OCI-LY7 (cell line): ENCODE data around the gene TLR6. TPM values are rescaled to one million over a fixed set of nuclear protein-coding genes. Genes with fewer than 3 reads are reported as not detected.

Experiments
- BruUV-seq: library from RNA; stranded (reverse); fragments of 400-500 nt; replicated peaks from 2 replicates; lab custom pipeline; 2021; lab: Mats Ljungman, UMichigan
- CTCF ChIA-PET: fragments of 300-600 bp; sonication (Branson Sonifier 250); formaldehyde crosslinking; loops from one replicate; lab custom pipeline; 2022; ENCODE audit warnings: antibody characterized with exemption; ENCODE audit not compliant: unreplicated experiment; lab: Charles Lee
- POLR2A ChIA-PET: fragments of 300-600 bp; sonication (Branson Sonifier 250); formaldehyde crosslinking; loops from one replicate; lab custom pipeline; 2022; ENCODE audit warnings: antibody characterized with exemption; lab: Charles Lee
- DNase-seq: peaks from one replicate; pipeline ENCODE4 v3.0.0-alpha.2; 2015; ENCODE audit warnings: low spot score
- H2AFZ ChIP-seq: fragments of 200-600 bp; sonication (generic), shearing (Covaris generic); 2 replicates; pipeline ENCODE4 v1.6.1; 2014; ENCODE audit warnings: mild to moderate bottlenecking, antibody characterized with exemption, low read length, moderate library complexity
- H3K27ac ChIP-seq: fragments of 200-600 bp; sonication (generic); 2 replicates; pipeline ENCODE4 v1.5.1; 2014; ENCODE audit warnings: mixed run types, low read depth, mild to moderate bottlenecking, moderate library complexity, low read length, inconsistent platforms; ENCODE audit not compliant: poor library complexity, severe bottlenecking
- H3K36me3 ChIP-seq: fragments of 200-600 bp; sonication (generic); 2 replicates; pipeline ENCODE4 v1.6.1; 2014; ENCODE audit warnings: mild to moderate bottlenecking, antibody characterized with exemption, low read length, moderate library complexity, mixed read lengths; ENCODE audit not compliant: insufficient read depth
- H3K4me1 ChIP-seq: fragments of 200-600 bp; sonication (generic); 2 replicates; pipeline ENCODE4 v1.5.1; 2014; ENCODE audit warnings: mild to moderate bottlenecking, low read length; ENCODE audit not compliant: insufficient read depth, poor library complexity, severe bottlenecking
- H3K4me2 ChIP-seq: fragments of 200-600 bp; sonication (generic); 2 replicates; pipeline ENCODE4 v1.6.1; 2014; ENCODE audit warnings: mild to moderate bottlenecking, low read length
- H3K4me3 ChIP-seq: fragments of 200-600 bp; sonication (generic); 2 replicates; pipeline ENCODE4 v1.5.1; 2014; ENCODE audit warnings: mild to moderate bottlenecking, low read depth, low read length; ENCODE audit not compliant: poor library complexity, severe bottlenecking
- H3K79me2 ChIP-seq: fragments of 200-600 bp; sonication (generic); 2 replicates; pipeline ENCODE4 v1.6.1; 2016; ENCODE audit warnings: low read depth, mild to moderate bottlenecking, low read length, moderate library complexity, mixed read lengths; ENCODE audit not compliant: insufficient read depth
- H3K9me2 ChIP-seq: fragments of 200-600 bp; sonication (generic); 2 replicates; pipeline ENCODE4 v1.6.1; 2016; ENCODE audit warnings: mild to moderate bottlenecking, low read length, mixed read lengths; ENCODE audit not compliant: insufficient read depth
- H3K9me3 ChIP-seq: fragments of 200-600 bp; sonication (generic); 2 replicates; pipeline ENCODE4 v1.6.1; 2014; ENCODE audit warnings: mild to moderate bottlenecking, mixed run types, low read length, mixed read lengths
- H4K20me1 ChIP-seq: fragments of 200-600 bp; sonication (generic); 2 replicates; pipeline ENCODE4 v1.6.1; 2014; ENCODE audit warnings: mild to moderate bottlenecking, antibody characterized with exemption, low read length, moderate library complexity, mixed read lengths; ENCODE audit not compliant: insufficient read depth
- CTCF ChIP-seq: fragments of 200-600 bp; sonication (generic); conservative IDR thresholded peaks from 2 replicates; pipeline ENCODE4 v1.5.1; 2014; ENCODE audit warnings: mild to moderate bottlenecking, antibody characterized with exemption, low read length, moderate library complexity, mixed read lengths
- EZH2phosphoT487 ChIP-seq: fragments of 200-600 bp; sonication (generic); IDR thresholded peaks from 2 replicates; pipeline ENCODE4 v1.6.1; 2018; ENCODE audit warnings: low read depth, borderline replicate concordance, mild to moderate bottlenecking, mixed run types, antibody characterized with exemption, low read length, moderate library complexity, mixed read lengths
- intact Hi-C: fragments of 100-400 bp; cut with micrococcal nuclease; formaldehyde crosslinking; loops from one replicate; pipeline ENCODE4 v1.10.0; 2022; ENCODE audit not compliant: unreplicated experiment
- total RNA-seq, 2 experiments: library from RNA; depleted of rRNA in 1 of 2; stranded (reverse); fragments of >200 nt in 1 of 2; shearing (Covaris generic) in 1 of 2; gene quantifications; 2 replicates each; pipeline ENCODE4 v1.2.3, GENCODE V29; 2014 to 2022

TLR6 gene
- total RNA-seq, 2 experiments from 2014 or later, result 1.5 to 9.2 TPM

GRCh38 chr4:38803833-38804653 lies 52.6 kb downstream of the TLR6 start:
- H3K4me3 ChIP-seq, result peak overlapping the region; percentile 62
- no peak for TF ChIP-seq CTCF
- no peak for TF ChIP-seq EZH2phosphoT487
- intact Hi-C loops, result no loop called here
- peaks cover 49% of the 10 kb centered on the region for H3K36me3 ChIP-seq
- BruUV-seq, result TSS peak; percentile 74
- H3K27ac ChIP-seq, result peak overlapping the region; percentile 96
- H3K9me2 ChIP-seq, result no peaks in the 10 kb centered on the region
- H3K4me2 ChIP-seq, result peak overlapping the region; percentile 89
- ChIA-PET CTCF (interaction anchor here (0.5 to 2.5 kb wide), 4 partner anchors 9 to 44 kb away, joined by 3 to 21 read pairs (median 8); partner anchors contain the start of gene TLR10), POLR2A (interaction anchor here (0.6 to 5.1 kb wide), 15 partner anchors 9 to 347 kb away, joined by 3 to 54 read pairs (median 4); partner anchors contain the start of gene TLR10)
- peak overlapping the region; percentile 82 for H2AFZ ChIP-seq
- H3K4me1 ChIP-seq, result peaks cover 26% of the 10 kb centered on the region
- DNase-seq, result peak; percentile 8
- H3K79me2 ChIP-seq, result no peaks in the 10 kb centered on the region
- peaks cover 26% of the 10 kb centered on the region for H3K9me3 ChIP-seq
- no peaks in the 10 kb centered on the region for H4K20me1 ChIP-seq

GRCh38 chr4:38802561-38803355 lies 53.9 kb downstream of the TLR6 start:
- Histone ChIP-seq H3K9me3 (peaks cover 26% of the 10 kb centered on the region), H3K4me3 (no peak overlapping the region), H3K79me2 (no peaks in the 10 kb centered on the region), H3K27ac (no peak overlapping the region), H3K4me1 (peaks cover 26% of the 10 kb centered on the region), H3K4me2 (no peak overlapping the region), H4K20me1 (no peaks in the 10 kb centered on the region), H2AFZ (no peak overlapping the region), H3K36me3 (peaks cover 57% of the 10 kb centered on the region), H3K9me2 (no peaks in the 10 kb centered on the region)
- intact Hi-C loops, result no loop called here
- ChIA-PET CTCF (interaction anchor here (0.7 to 2.5 kb wide), 3 partner anchors 8 to 43 kb away, joined by 3 to 21 read pairs (median 13); partner anchors contain the start of gene TLR10), POLR2A (interaction anchor here (1.0 to 5.1 kb wide), 5 partner anchors 7 to 43 kb away, joined by 3 to 54 read pairs (median 14); partner anchors contain the start of gene TLR10)
- no TSS peak for BruUV-seq
- peak; percentile 80 for DNase-seq
- no peak for TF ChIP-seq CTCF
- no peak for TF ChIP-seq EZH2phosphoT487
